Measurements from ENCODE around the gene ABCF3. TPM values are rescaled to one million over a fixed set of nuclear protein-coding genes. Genes with fewer than 3 reads are reported as not detected.
"Not testable (repeated sequence)": the region's sequence is repeated elsewhere in the genome, so short reads cannot be mapped to it uniquely, and the experiment has no call there.

The ABCF3 gene
- total and polyA plus RNA-seq, 5 donors = 50.9 to 72.9 (median 59.5) TPM

- H3K4me3 ChIP-seq (ENCODE audit: low read length) = peak within 1 kb of the TSS; percentile 99
- DNase-seq (peak; percentile 77 to 91 (median 90)), ATAC-seq (peak; percentile 87 to 90)
- under 1% methylated on average over 84 of the region's 84 CpGs for WGBS
- H3K27ac ChIP-seq (ENCODE audit: low read length) = peak within 1 kb of the TSS; percentile 98
- H3K9me3 ChIP-seq (ENCODE audit: control insufficient read depth, low read length) = no peaks in the 10 kb centered on the region
- intact Hi-C loops (cut with DNase I) = no loop called here
- no peaks in the 10 kb centered on the region for H3K27me3 ChIP-seq (ENCODE audit: control insufficient read depth, insufficient read depth)
- H3K4me1 ChIP-seq (ENCODE audit: control insufficient read depth, insufficient read depth, low read length) = peaks cover 9% of the 10 kb centered on the region
These were observed 30.9 kb upstream of the ABCF3 start, which contains the start of gene DVL3 for GRCh38 chr3:184154885-184155643. TSS of gene DVL3 (plus strand) at chr3:184155377. CDS start at chr3:184155636, 259 bp downstream.

GRCh38 chr3:184155644-184156521 lies 30.1 kb upstream of the ABCF3 start:
- Histone ChIP-seq H3K27ac (ENCODE audit: low read length) (peak overlapping the region; percentile 98), H3K4me3 (ENCODE audit: low read length) (peak overlapping the region; percentile 99), H3K27me3 (ENCODE audit: control insufficient read depth, insufficient read depth) (no peaks in the 10 kb centered on the region), H3K9me3 (ENCODE audit: control insufficient read depth, low read length) (no peaks in the 10 kb centered on the region), H3K4me1 (ENCODE audit: control insufficient read depth, insufficient read depth, low read length) (peaks cover 15% of the 10 kb centered on the region)
- DNase-seq (no peak), ATAC-seq (peak; percentile 3 to 14)
- intact Hi-C loops (cut with DNase I) = no loop called here
- WGBS = under 1% methylated on average over 47 of the region's 47 CpGs

GRCh38 chr3:184156522-184156955 lies 29.5 kb upstream of the ABCF3 start:
- DNase-seq = peak; percentile 74 to 91 (median 89)
- 1% methylated on average over 6 of the region's 6 CpGs for WGBS
- Histone ChIP-seq H3K4me3 (ENCODE audit: low read length) (peak overlapping the region; percentile 99), H3K9me3 (ENCODE audit: control insufficient read depth, low read length) (no peaks in the 10 kb centered on the region), H3K27ac (ENCODE audit: low read length) (peak overlapping the region; percentile 98), H3K27me3 (ENCODE audit: control insufficient read depth, insufficient read depth) (no peaks in the 10 kb centered on the region), H3K4me1 (ENCODE audit: control insufficient read depth, insufficient read depth, low read length) (peaks cover 17% of the 10 kb centered on the region)
- ATAC-seq = peak; percentile 63 to 76
- intact Hi-C loops (cut with DNase I) = no loop called here

- Histone ChIP-seq H3K9me3 (ENCODE audit: control insufficient read depth, low read length) (no peaks in the 10 kb centered on the region), H3K4me3 (ENCODE audit: low read length) (peak overlapping the region; percentile 99), H3K27me3 (ENCODE audit: control insufficient read depth, insufficient read depth) (no peaks in the 10 kb centered on the region), H3K27ac (ENCODE audit: low read length) (peak overlapping the region; percentile 98), H3K4me1 (ENCODE audit: control insufficient read depth, insufficient read depth, low read length) (peaks cover 19% of the 10 kb centered on the region)
- no peak for DNase-seq
- no peak for ATAC-seq
- intact Hi-C loops (cut with DNase I) = no loop called here
These were observed 28.8 kb upstream of the ABCF3 start for GRCh38 chr3:184157206-184157605.

GRCh38 chr3:184158404-184158803 lies 27.6 kb upstream of the ABCF3 start:
- Histone ChIP-seq H3K27ac (ENCODE audit: low read length) (peak overlapping the region; percentile 84), H3K27me3 (ENCODE audit: control insufficient read depth, insufficient read depth) (no peaks in the 10 kb centered on the region), H3K9me3 (ENCODE audit: control insufficient read depth, low read length) (no peaks in the 10 kb centered on the region), H3K4me1 (ENCODE audit: control insufficient read depth, insufficient read depth, low read length) (peaks cover 20% of the 10 kb centered on the region), H3K4me3 (ENCODE audit: low read length) (no peak overlapping the region)
- no peak for ATAC-seq
- no peak for DNase-seq
- WGBS = 51% methylated on average over 4 of the region's 4 CpGs
- intact Hi-C loops (cut with DNase I) = no loop called here

GRCh38 chr3:184160456-184160855 lies 25.5 kb upstream of the ABCF3 start:
- Histone ChIP-seq H3K27ac (ENCODE audit: low read length) (peak overlapping the region; percentile 96), H3K27me3 (ENCODE audit: control insufficient read depth, insufficient read depth) (no peaks in the 10 kb centered on the region), H3K4me3 (ENCODE audit: low read length) (no peak overlapping the region), H3K9me3 (ENCODE audit: control insufficient read depth, low read length) (no peaks in the 10 kb centered on the region), H3K4me1 (ENCODE audit: control insufficient read depth, insufficient read depth, low read length) (peaks cover 20% of the 10 kb centered on the region)
- 23% methylated on average over 2 of the region's 2 CpGs for WGBS
- DNase-seq = no peak
- intact Hi-C loops (cut with DNase I) = no loop called here
- ATAC-seq = no peak

- WGBS = 68% methylated on average over 8 of the region's 8 CpGs
- H3K27ac ChIP-seq (ENCODE audit: low read length); H3K9me3 ChIP-seq (ENCODE audit: control insufficient read depth, low read length); ATAC-seq; intact Hi-C loops (cut with DNase I); H3K4me3 ChIP-seq (ENCODE audit: low read length); DNase-seq; H3K27me3 ChIP-seq (ENCODE audit: control insufficient read depth, insufficient read depth): not testable (repeated sequence)
- H3K4me1 ChIP-seq (ENCODE audit: control insufficient read depth, insufficient read depth, low read length) = peaks cover 13% of the 10 kb centered on the region
These were observed 23.4 kb upstream of the ABCF3 start for GRCh38 chr3:184162571-184163070.

GRCh38 chr3:184164648-184165330 lies 21.2 kb upstream of the ABCF3 start:
- ATAC-seq (no peak), DNase-seq (no peak)
- H3K4me1 ChIP-seq (ENCODE audit: control insufficient read depth, insufficient read depth, low read length) = peaks cover 11% of the 10 kb centered on the region
- intact Hi-C loops (cut with DNase I) = no loop called here
- 91% methylated on average over 16 of the region's 16 CpGs for WGBS
- H3K27me3 ChIP-seq (ENCODE audit: control insufficient read depth, insufficient read depth) = no peaks in the 10 kb centered on the region
- no peak overlapping the region for H3K4me3 ChIP-seq (ENCODE audit: low read length)
- H3K27ac ChIP-seq (ENCODE audit: low read length) = no peak overlapping the region
- H3K9me3 ChIP-seq (ENCODE audit: control insufficient read depth, low read length) = no peaks in the 10 kb centered on the region

GRCh38 chr3:184165543-184165942 lies 20.5 kb upstream of the ABCF3 start:
- Histone ChIP-seq H3K4me3 (ENCODE audit: low read length) (no peak overlapping the region), H3K27ac (ENCODE audit: low read length) (no peak overlapping the region), H3K27me3 (ENCODE audit: control insufficient read depth, insufficient read depth) (no peaks in the 10 kb centered on the region), H3K4me1 (ENCODE audit: control insufficient read depth, insufficient read depth, low read length) (peaks cover 8% of the 10 kb centered on the region), H3K9me3 (ENCODE audit: control insufficient read depth, low read length) (no peaks in the 10 kb centered on the region)
- WGBS = 97% methylated on average over 3 of the region's 3 CpGs
- intact Hi-C loops (cut with DNase I) = no loop called here
- no peak for DNase-seq
- ATAC-seq = no peak

GRCh38 chr3:184166671-184167070 lies 19.3 kb upstream of the ABCF3 start:
- peaks cover 3% of the 10 kb centered on the region for H3K4me1 ChIP-seq (ENCODE audit: control insufficient read depth, insufficient read depth, low read length)
- H3K27me3 ChIP-seq (ENCODE audit: control insufficient read depth, insufficient read depth) = no peaks in the 10 kb centered on the region
- H3K9me3 ChIP-seq (ENCODE audit: control insufficient read depth, low read length) = no peaks in the 10 kb centered on the region
- H3K4me3 ChIP-seq (ENCODE audit: low read length) = no peak overlapping the region
- DNase-seq (peak in 1 of 3 donors; percentile 49), ATAC-seq (no peak)
- WGBS = 98% methylated on average over 6 of the region's 6 CpGs
- H3K27ac ChIP-seq (ENCODE audit: low read length) = no peak overlapping the region
- intact Hi-C loops (cut with DNase I) = no loop called here

All from right cardiac atrium (tissue), 5 donors.